H1 (cell line): ENCODE data around the gene AXIN2. TPM values are rescaled to one million over a fixed set of nuclear protein-coding genes. Genes with fewer than 3 reads are reported as not detected.

Experiments used
- CTCF ChIA-PET: fragments of 300-600 bp; sonication (Branson Sonifier 250); formaldehyde crosslinking; loops from one replicate; lab custom pipeline; 2021; ENCODE audit not compliant: partially characterized antibody; lab: Charles Lee
- POLR2A ChIA-PET: fragments of 300-600 bp; sonication (Branson Sonifier 250); formaldehyde crosslinking; loops from one replicate; lab custom pipeline; 2021; ENCODE audit warnings: inconsistent platforms; ENCODE audit not compliant: partially characterized antibody; lab: Charles Lee
- DNase-seq, 2 experiments: peaks; one replicate each; pipeline versions ENCODE4 v3.0.0 to v3.0.0-alpha.2; 2010 to 2022; ENCODE audit warnings: low spot score in 2 of 2, low read depth in 1 of 2, mixed read lengths in 1 of 2
- FAIRE-seq: peaks from 2 replicates; lab custom pipeline; 2011; peaks lifted over from hg19 to GRCh38; lab: Jason Lieb, UNC
- H2AFZ ChIP-seq: 2 replicates; pipeline ENCODE4 v1.8.1; 2012; ENCODE audit warnings: low read length, inconsistent platforms
- H2AK5ac ChIP-seq: 2 replicates; pipeline ENCODE4 v1.6.1; 2013; ENCODE audit warnings: low read depth, low read length
- H2BK120ac ChIP-seq: replicated peaks from 2 replicates; pipeline ENCODE3; 2013; ENCODE audit warnings: low read depth, low read length, inconsistent platforms
- H2BK12ac ChIP-seq: 2 replicates; pipeline ENCODE4 v1.6.1; 2013; ENCODE audit warnings: low read depth, low read length
- H2BK15ac ChIP-seq: 2 replicates; pipeline ENCODE4 v1.6.1; 2013; ENCODE audit warnings: low read length
- H2BK20ac ChIP-seq: 2 replicates; pipeline ENCODE4 v1.6.1; 2013; ENCODE audit warnings: low read length
- H2BK5ac ChIP-seq: 2 replicates; pipeline ENCODE4 v1.6.1; 2013; ENCODE audit warnings: low read depth, low read length
- H3K14ac ChIP-seq: 2 replicates; pipeline ENCODE4 v1.6.1; 2013; ENCODE audit warnings: inconsistent platforms; ENCODE audit not compliant: insufficient read length
- H3K18ac ChIP-seq: 2 replicates; pipeline ENCODE4 v1.6.1; 2013; ENCODE audit warnings: low read length; ENCODE audit errors: extremely low read depth
- H3K23ac ChIP-seq: 2 replicates; pipeline ENCODE4 v1.6.1; 2013; ENCODE audit warnings: inconsistent platforms; ENCODE audit not compliant: insufficient read length
- H3K23me2 ChIP-seq: 2 replicates; pipeline ENCODE4 v1.6.1; 2013; ENCODE audit warnings: low read depth, low read length
- H3K27ac ChIP-seq: 2 replicates; pipeline ENCODE4 v1.6.1; 2011; ENCODE audit warnings: low read depth, low read length, inconsistent platforms
- H3K27me3 ChIP-seq, 4 experiments: replicated peaks in 1 of 4; 1 replicate in 1 of 4; 2 replicates in 3 of 4; pipeline versions ENCODE4 v1.6.1 to v1.8.1; 2011 to 2013; ENCODE audit warnings: low read length in 3 of 4, mild to moderate bottlenecking in 3 of 4, inconsistent platforms in 2 of 4, mixed read lengths in 2 of 4, moderate library complexity in 1 of 4; ENCODE audit not compliant: control insufficient read depth in 3 of 4, insufficient read depth in 3 of 4; ENCODE audit errors: extremely low read depth in 1 of 4
- H3K36me3 ChIP-seq, 4 experiments: 2 replicates each; pipeline versions ENCODE4 v1.6.1 to v1.8.1; 2011 to 2013; ENCODE audit warnings: mild to moderate bottlenecking in 4 of 4, low read length in 3 of 4, moderate library complexity in 2 of 4, control low read depth in 1 of 4, inconsistent platforms in 1 of 4; ENCODE audit not compliant: insufficient read depth in 4 of 4, control insufficient read depth in 2 of 4
- H3K4ac ChIP-seq: replicated peaks from 2 replicates; pipeline ENCODE3; 2013; ENCODE audit warnings: low read length, low read depth, mixed read lengths, inconsistent platforms; ENCODE audit not compliant: insufficient read length
- H3K4me1 ChIP-seq, 4 experiments: replicated peaks in 1 of 4; 1 replicate in 1 of 4; 2 replicates in 3 of 4; pipeline versions ENCODE4 v1.6.1 to v1.8.1; 2011 to 2013; ENCODE audit warnings: low read length in 3 of 4, inconsistent platforms in 2 of 4, mixed read lengths in 1 of 4; ENCODE audit not compliant: insufficient read depth in 4 of 4, control insufficient read depth in 3 of 4
- H3K4me2 ChIP-seq, 2 experiments: 2 replicates each; pipeline versions ENCODE4 v1.6.1 to v1.8.1; 2011 to 2013; ENCODE audit warnings: low read depth in 2 of 2, low read length in 2 of 2, control low read depth in 1 of 2, inconsistent platforms in 1 of 2, mild to moderate bottlenecking in 1 of 2; ENCODE audit not compliant: insufficient read depth in 1 of 2
- H3K4me3 ChIP-seq, 4 experiments: fragments of 200-600, 300-600 bp in 1 of 4; sonication (generic), shearing (Covaris generic), sonication (Bioruptor Twin) in 1 of 4; 2 replicates each; pipeline versions ENCODE4 v1.5.1 to v1.8.1; 2011 to 2016; ENCODE audit warnings: low read length in 4 of 4, low read depth in 3 of 4, control low read depth in 2 of 4, inconsistent platforms in 2 of 4, mild to moderate bottlenecking in 2 of 4, mixed read lengths in 1 of 4, moderate library complexity in 1 of 4; ENCODE audit not compliant: insufficient read depth in 2 of 4; ENCODE audit errors: extremely low read depth in 1 of 4
- H3K56ac ChIP-seq: replicated peaks from 2 replicates; pipeline ENCODE3; 2013; ENCODE audit warnings: low read depth, mild to moderate bottlenecking, mixed read lengths, low read length, inconsistent platforms; ENCODE audit not compliant: insufficient read length
- H3K79me1 ChIP-seq: 2 replicates; pipeline ENCODE4 v1.6.1; 2013; ENCODE audit warnings: low read depth, low read length, control low read depth
- H3K79me2 ChIP-seq, 2 experiments: 2 replicates each; pipeline versions ENCODE4 v1.6.1 to v1.8.1; 2012 to 2013; ENCODE audit warnings: low read length in 2 of 2, mild to moderate bottlenecking in 2 of 2, inconsistent platforms in 1 of 2; ENCODE audit not compliant: insufficient read depth in 2 of 2, control insufficient read depth in 1 of 2
- H3K9ac ChIP-seq, 4 experiments: replicated peaks in 1 of 4; 1 replicate in 1 of 4; 2 replicates in 3 of 4; pipeline versions ENCODE4 v1.6.1 to v1.8.1; 2011 to 2013; ENCODE audit warnings: low read depth in 3 of 4, low read length in 3 of 4, control low read depth in 2 of 4, mild to moderate bottlenecking in 2 of 4, moderate library complexity in 2 of 4, inconsistent platforms in 1 of 4; ENCODE audit errors: extremely low read depth in 1 of 4
- H3K9me3 ChIP-seq, 2 experiments: 2 replicates each; pipeline versions ENCODE4 v1.6.1 to v1.8.1; 2012 to 2013; ENCODE audit warnings: mild to moderate bottlenecking in 2 of 2, moderate library complexity in 2 of 2, control low read depth in 1 of 2, inconsistent platforms in 1 of 2, low read depth in 1 of 2, low read length in 1 of 2, mixed read lengths in 1 of 2; ENCODE audit not compliant: insufficient read depth in 2 of 2
- H4K20me1 ChIP-seq, 2 experiments: replicated peaks in 1 of 2; 2 replicates each; pipeline versions ENCODE3 to v1.8.1; 2011 to 2013; ENCODE audit warnings: inconsistent platforms in 2 of 2, low read length in 2 of 2, mild to moderate bottlenecking in 1 of 2; ENCODE audit not compliant: insufficient read depth in 2 of 2, control insufficient read depth in 1 of 2
- H4K5ac ChIP-seq: 2 replicates; pipeline ENCODE4 v1.6.1; 2013; ENCODE audit warnings: low read length, low read depth, mixed read lengths, inconsistent platforms; ENCODE audit not compliant: insufficient read length
- H4K8ac ChIP-seq: 2 replicates; pipeline ENCODE4 v1.8.0; 2013; ENCODE audit warnings: mild to moderate bottlenecking, moderate library complexity, low read length, inconsistent platforms; ENCODE audit not compliant: insufficient read depth; ENCODE audit errors: extremely low read depth
- H4K91ac ChIP-seq: replicated peaks from 2 replicates; pipeline ENCODE3; 2013; ENCODE audit warnings: low read length, mixed read lengths, inconsistent platforms; ENCODE audit not compliant: insufficient read length
- CTCF ChIP-seq, 3 experiments: IDR thresholded peaks; 1 replicate in 2 of 3; 2 replicates in 1 of 3; pipeline versions ENCODE4 v1.5.1 to v1.6.1; 2011; ENCODE audit warnings: low read length in 3 of 3, mild to moderate bottlenecking in 3 of 3, inconsistent platforms in 2 of 3, low read depth in 1 of 3, moderate library complexity in 1 of 3; ENCODE audit not compliant: insufficient read depth in 1 of 3; ENCODE audit errors: control extremely low read depth in 1 of 3
- EGR1 ChIP-seq: IDR thresholded peaks from 2 replicates; pipeline ENCODE4 v1.6.1; 2011; ENCODE audit warnings: low read depth, low read length, borderline replicate concordance
- NANOG ChIP-seq: IDR thresholded peaks from 2 replicates; pipeline ENCODE4 v1.6.1; 2011; ENCODE audit warnings: low read length, low read depth, mild to moderate bottlenecking, inconsistent platforms; ENCODE audit not compliant: insufficient read depth, poor library complexity, severe bottlenecking
- PHF8 ChIP-seq: fragments of 200-600 bp; sonication (generic); conservative IDR thresholded peaks from 2 replicates; pipeline ENCODE4 v1.7.1; 2012; ENCODE audit warnings: low read depth, mild to moderate bottlenecking, inconsistent platforms, low read length, moderate library complexity
- POLR2AphosphoS5 ChIP-seq: IDR thresholded peaks from 2 replicates; pipeline ENCODE4 v1.6.1; 2011; ENCODE audit warnings: low read depth, low read length
- RFX5 ChIP-seq: IDR thresholded peaks from 2 replicates; pipeline ENCODE4 v1.6.1; 2011; ENCODE audit warnings: low read depth, low read length, improper control_type of control experiment, borderline replicate concordance
- TAF1 ChIP-seq: IDR thresholded peaks from 2 replicates; pipeline ENCODE4 v1.6.1; 2011; ENCODE audit warnings: mild to moderate bottlenecking, low read depth, low read length
- WGBS, 2 experiments: shearing (Covaris generic) in 1 of 2; methylation state at CpG; one replicate each; pipeline versions ENCODE4 v1.1.6 to v1.1.7; 2013 to 2015; ENCODE audit warnings: low lambda C conversion rate in 2 of 2, mixed read lengths in 2 of 2, inconsistent platforms in 1 of 2, low coverage in 1 of 2, missing lambda C conversion rate in 1 of 2; ENCODE audit not compliant: insufficient replicate concordance in 2 of 2, insufficient coverage in 1 of 2, insufficient read length in 1 of 2; ENCODE audit errors: extremely low coverage in 1 of 2, missing lambda C conversion rate in 1 of 2; 5-methylcytosine and 5-hydroxymethylcytosine counted together
- polyA plus RNA-seq, 7 experiments: library from polyadenylated mRNA; depleted of rRNA in 3 of 7; stranded (reverse) in 5 of 7; unstranded in 2 of 7; fragments of >200 nt in 5 of 7; fragments of 200-250 nt in 2 of 7; gene quantifications; 1 replicate in 5 of 7; 2 replicates in 1 of 7; 4 replicates in 1 of 7; pipeline versions ENCODE4 v1.2.1 to v1.2.3, GENCODE V29; 2011 to 2013; ENCODE audit warnings: missing spikeins in 2 of 7, mixed read lengths in 2 of 7
- total RNA-seq: library from RNA; stranded (reverse); fragmentation: NEBNext Ultra II Directional; extraction: Animal tissue kit (Norgen Biotek cat#: 25700); gene quantifications from 2 replicates; pipeline ENCODE4 v1.2.1, GENCODE V29; 2021

AXIN2 gene
- total and polyA plus RNA-seq, 2 of the 8 experiments (the other 6 are each of a cell fraction or from before 2014, with no cell fraction given): 17.7 to 33.4 TPM

- CTCF ChIA-PET: interaction anchor here (0.6 to 1.2 kb wide), 2 partner anchors 41 to 442 kb away, joined by 3 read pairs; no protein-coding TSS in a partner anchor
- H2AFZ ChIP-seq: peak overlapping the region; percentile 91; the same call in 1 of the 2 replicates
- TF ChIP-seq TAF1: no peak
- TF ChIP-seq NANOG: peak; percentile 70
- no peak for TF ChIP-seq PHF8
- no peak for TF ChIP-seq CTCF (IDR thresholded peaks at IDR 0.05; ENCODE audit: control extremely low read depth in 1 of 3, insufficient read depth in 1 of 3, low read depth in 1 of 3, low read length in 3 of 3)
- TF ChIP-seq EGR1: peak; percentile 34; the same call in 1 of the 2 replicates
- no peak for TF ChIP-seq RFX5
- TF ChIP-seq POLR2AphosphoS5: no peak
Observed at GRCh38 chr17:65515959-65516948, 45.2 kb downstream of the AXIN2 start.

More at GRCh38 chr17:65515959-65516948, 45.2 kb downstream of the AXIN2 start:
- Histone ChIP-seq H3K27me3 (no peaks in the 10 kb centered on the region), H4K20me1 (no peaks in the 10 kb centered on the region), H3K4me1 (peaks cover 1 to 7% (median 6%) of the 10 kb centered on the region in 4 experiments; a peak in 6 of 7 replicates), H2BK120ac (no peak overlapping the region), H3K4me2 (peak overlapping the region; percentile 44 to 45), H3K79me2 (no peaks in the 10 kb centered on the region), H4K8ac (peak overlapping the region; percentile 42; the same call in 1 of the 2 replicates), H3K56ac (no peak overlapping the region), H3K18ac (peak overlapping the region; percentile 0; the same call in 1 of the 2 replicates), H3K4me3 (peak overlapping the region in 1 of 4 experiments; percentile 41; a peak in 2 of 8 replicates), H4K91ac (no peak overlapping the region), H3K9me3 (no peaks in the 10 kb centered on the region), H3K4ac (no peak overlapping the region), H2AK5ac (no peak overlapping the region), H2BK20ac (0 out of 2 replicates have a peak overlapping the region, but pooled peaks have one; percentile 15), H2BK5ac (no peak overlapping the region; the same call in 1 of the 2 replicates), H3K36me3 (no peaks in the 10 kb centered on the region; a peak in 1 of 8 replicates), H2BK15ac (no peak overlapping the region), H3K14ac (no peak overlapping the region), H3K79me1 (no peaks in the 10 kb centered on the region), H2BK12ac (peak overlapping the region; percentile 68; the same call in 1 of the 2 replicates), H4K5ac (no peak overlapping the region), H3K23ac (no peak overlapping the region), H3K23me2 (no peaks in the 10 kb centered on the region; the same call in 1 of the 2 replicates), H3K9ac (no peak overlapping the region), H3K27ac (no peak overlapping the region)
- 25% methylated on average over 15 of the region's 17 CpGs; no CpG with 5 or more reads in 1 of the 2 experiments for WGBS, 2 experiments
- POLR2A ChIA-PET: interaction anchor here (0.8 to 1.9 kb wide), 7 partner anchors 8 to 60 kb away, joined by 3 to 7 read pairs (median 3); no protein-coding TSS in a partner anchor
- peak in 1 of 2 experiments; percentile 55 for DNase-seq
- FAIRE-seq: no peak
